HFFc6 (cell line): Measurements from ENCODE around the gene CSNK1G1. TPM values are rescaled to one million over a fixed set of nuclear protein-coding genes. Genes with fewer than 3 reads are reported as not detected.
"Not testable (repeated sequence)": the region's sequence is repeated elsewhere in the genome, so short reads cannot be mapped to it uniquely, and the experiment has no call there.

ENCODE experiments used
- DNase-seq: peaks from one replicate; pipeline ENCODE4 v3.0.0-alpha.2; 2018
- H3K27ac Mint-ChIP-seq: 2 replicates; pipeline ENCODE4 v1.8.0; 2020; ENCODE audit warnings: mild to moderate bottlenecking, mixed read lengths
- H3K27me3 Mint-ChIP-seq: 2 replicates; pipeline ENCODE4 v1.8.0; 2021; ENCODE audit warnings: mild to moderate bottlenecking, moderate library complexity, mixed read lengths; ENCODE audit not compliant: insufficient read depth
- H3K36me3 Mint-ChIP-seq: 2 replicates; pipeline ENCODE4 v1.8.0; 2021; ENCODE audit warnings: low read depth, mixed read lengths
- H3K4me1 Mint-ChIP-seq: 2 replicates; pipeline ENCODE4 v1.8.0; 2020; ENCODE audit warnings: low read depth, mixed read lengths
- H3K4me3 Mint-ChIP-seq: 2 replicates; pipeline ENCODE4 v1.8.0; 2020; ENCODE audit warnings: mild to moderate bottlenecking, moderate library complexity, mixed read lengths
- H3K9me3 Mint-ChIP-seq: 2 replicates; pipeline ENCODE4 v1.8.0; 2020; ENCODE audit warnings: mild to moderate bottlenecking, mixed read lengths
- CTCF ChIP-seq: fragments of 200-600 bp; sonication (generic); IDR thresholded peaks from 2 replicates; pipeline ENCODE4 v1.5.0; 2021; ENCODE audit warnings: antibody characterized with exemption, mild to moderate bottlenecking
- total RNA-seq, 6 experiments: library from RNA; stranded (reverse); fragmentation: NEBNext Ultra II Directional; extraction: Animal tissue kit (Norgen Biotek cat#: 25700); gene quantifications; 2 replicates in 1 of 6; 3 replicates in 5 of 6; pipeline ENCODE4 v1.2.3, GENCODE V29; 2021

The CSNK1G1 gene
- total RNA-seq, 6 experiments from 2014 or later = 16.4 to 20.5 (median 18.6) TPM

- Mint-ChIP-seq H3K36me3 (peaks cover 14% of the 10 kb centered on the region), H3K27ac (peak within 1 kb of the TSS; percentile 93), H3K27me3 (peaks cover 2% of the 10 kb centered on the region; the same call in 1 of the 2 replicates), H3K4me1 (peaks cover 18% of the 10 kb centered on the region), H3K4me3 (peak within 1 kb of the TSS; percentile 99), H3K9me3 (peaks cover 6% of the 10 kb centered on the region)
- peak; percentile 97 for DNase-seq
- no peak for TF ChIP-seq CTCF
Measured at GRCh38 chr15:64387562-64388168, 31.7 kb upstream of the CSNK1G1 start, which contains the start of gene TRIP4. Gene TRIP4, plus strand, starts transcription at chr15:64387836. Its CDS starts 28 bp downstream, at chr15:64387864.

- Mint-ChIP-seq H3K27me3 (peaks cover 2% of the 10 kb centered on the region; the same call in 1 of the 2 replicates), H3K4me1 (peaks cover 30% of the 10 kb centered on the region), H3K4me3 (no peak overlapping the region), H3K9me3 (peaks cover 6% of the 10 kb centered on the region), H3K36me3 (peaks cover 14% of the 10 kb centered on the region), H3K27ac (no peak overlapping the region)
- no peak for TF ChIP-seq CTCF
- DNase-seq = no peak
Measured at GRCh38 chr15:64386291-64386690, 30.3 kb upstream of the CSNK1G1 start.

- no peak for DNase-seq
- Mint-ChIP-seq H3K9me3 (peaks cover 6% of the 10 kb centered on the region), H3K36me3 (peaks cover 8% of the 10 kb centered on the region), H3K4me3 (no peak overlapping the region), H3K4me1 (peaks cover 45% of the 10 kb centered on the region), H3K27me3 (peaks cover 2% of the 10 kb centered on the region), H3K27ac (no peak overlapping the region)
- TF ChIP-seq CTCF = no peak
Measured at GRCh38 chr15:64383760-64384159, 27.8 kb upstream of the CSNK1G1 start.

- Mint-ChIP-seq H3K9me3 (no peaks in the 10 kb centered on the region), H3K27me3 (no peaks in the 10 kb centered on the region; the same call in 1 of the 2 replicates), H3K27ac (peak within 1 kb of the TSS; percentile 79), H3K4me1 (peaks cover 33% of the 10 kb centered on the region), H3K4me3 (peak within 1 kb of the TSS; percentile 94), H3K36me3 (no peaks in the 10 kb centered on the region)
- DNase-seq = peak; percentile 94
- no peak for TF ChIP-seq CTCF
Measured at GRCh38 chr15:64381000-64381751, 25.2 kb upstream of the CSNK1G1 start, which contains the start of gene PCLAF. Gene PCLAF, minus strand, starts transcription at chr15:64381441. Its CDS starts 70 bp downstream, at chr15:64381371.

GRCh38 chr15:64380130-64380870 is 24.3 kb upstream of the CSNK1G1 start:
- H3K27me3 Mint-ChIP-seq, H3K36me3 Mint-ChIP-seq, DNase-seq, H3K9me3 Mint-ChIP-seq: not testable (repeated sequence)
- Mint-ChIP-seq H3K4me1 (peaks cover 33% of the 10 kb centered on the region), H3K27ac (peak overlapping the region; percentile 79), H3K4me3 (peak overlapping the region; percentile 94)
